CD4-positive, CD25-positive, alpha-beta regulatory T cell (primary cell): ENCODE data around the gene ZNF500. TPM values are rescaled to one million over a fixed set of nuclear protein-coding genes. Genes with fewer than 3 reads are reported as not detected.

ENCODE experiments used
- ATAC-seq, 2 donors: fragments of 150-1000 bp; cut with Tn5 transposase; one replicate each; pipeline ENCODE4 v1.10.0; 2021; ENCODE audit warnings: low read depth in 2 of 2, moderate number of reproducible peaks in 2 of 2, moderate library complexity in 1 of 2
- DNase-seq, 3 donors: peaks; one replicate each; pipeline versions ENCODE4 v3.0.0 to v3.0.0-alpha.2; 2012 to 2022; ENCODE audit warnings: mixed read lengths in 1 of 3
- H3K27ac ChIP-seq: one replicate; pipeline ENCODE4 v1.7.0; 2013; ENCODE audit warnings: mild to moderate bottlenecking, low read length; ENCODE audit not compliant: insufficient read depth, poor library complexity, severe bottlenecking
- H3K27me3 ChIP-seq: one replicate; pipeline ENCODE4 v1.7.0; 2013; ENCODE audit warnings: low read length; ENCODE audit not compliant: control insufficient read depth, insufficient read depth
- H3K36me3 ChIP-seq: one replicate; pipeline ENCODE4 v1.7.0; 2013; ENCODE audit warnings: mild to moderate bottlenecking, low read length, moderate library complexity; ENCODE audit not compliant: control insufficient read depth, insufficient read depth
- H3K4me1 ChIP-seq: 2 replicates; pipeline ENCODE4 v1.7.0; 2013; ENCODE audit warnings: mild to moderate bottlenecking, low read length; ENCODE audit not compliant: insufficient read depth, control insufficient read depth, poor library complexity, severe bottlenecking
- H3K4me3 ChIP-seq: one replicate; pipeline ENCODE4 v1.7.0; 2013; ENCODE audit warnings: low read depth, mild to moderate bottlenecking, low read length, moderate library complexity
- H3K9me3 ChIP-seq, 2 experiments: 1 replicate in 1 of 2; 2 replicates in 1 of 2; pipeline ENCODE4 v1.7.0; 2013; ENCODE audit warnings: low read length in 2 of 2, mild to moderate bottlenecking in 1 of 2, moderate library complexity in 1 of 2; ENCODE audit not compliant: control insufficient read depth in 2 of 2
- H3K27ac Mint-ChIP-seq, 3 donors: one replicate each; pipeline ENCODE4 v1.8.0; 2020 to 2022; ENCODE audit warnings: mild to moderate bottlenecking in 3 of 3, mixed read lengths in 3 of 3, moderate library complexity in 2 of 3
- H3K27me3 Mint-ChIP-seq: one replicate; pipeline ENCODE4 v1.8.0; 2022; ENCODE audit warnings: mild to moderate bottlenecking, mixed read lengths
- H3K36me3 Mint-ChIP-seq: one replicate; pipeline ENCODE4 v1.8.0; 2020; ENCODE audit warnings: mixed read lengths
- H3K4me1 Mint-ChIP-seq, 4 donors: one replicate each; pipeline ENCODE4 v1.8.0; 2020 to 2022; ENCODE audit warnings: mixed read lengths in 4 of 4, mild to moderate bottlenecking in 1 of 4
- H3K4me3 Mint-ChIP-seq, 4 donors: one replicate each; pipeline ENCODE4 v1.8.0; 2020 to 2022; ENCODE audit warnings: mild to moderate bottlenecking in 4 of 4, mixed read lengths in 4 of 4, moderate library complexity in 3 of 4
- H3K9me3 Mint-ChIP-seq, 7 donors: one replicate each; pipeline ENCODE4 v1.8.0; 2020 to 2022; ENCODE audit warnings: mixed read lengths in 7 of 7, mild to moderate bottlenecking in 3 of 7, moderate library complexity in 2 of 7
- polyA plus RNA-seq, 4 donors: library from polyadenylated mRNA; unstranded; fragments of 300-500 nt; fragmentation: Illumina TruSeq; gene quantifications; one replicate each; pipeline ENCODE4 v1.2.3, GENCODE V29; 2021
- total RNA-seq: library from RNA; stranded (reverse); gene quantifications from one replicate; pipeline ENCODE4 v1.2.3, GENCODE V29; 2022

ZNF500 gene
- 12.3 TPM for total RNA-seq
- 10 to 100 TPM in 2 of 4 donors, 1 to 10 TPM in 2; 4.5 to 16.9 (median 12.1) TPM for polyA plus RNA-seq

- peak within 1 kb of the TSS; percentile 94 to 98 (median 96) for H3K4me3 Mint-ChIP-seq
- Histone ChIP-seq H3K4me1 (peaks cover 28% of the 10 kb centered on the region), H3K27me3 (no peaks in the 10 kb centered on the region), H3K27ac (peak within 1 kb of the TSS; percentile 74), H3K9me3 (no peaks in the 10 kb centered on the region), H3K4me3 (peak within 1 kb of the TSS; percentile 96), H3K36me3 (peaks cover 12% of the 10 kb centered on the region)
- peak; percentile 91 to 96 (median 93) for DNase-seq
- H3K36me3 Mint-ChIP-seq, result peaks cover 5% of the 10 kb centered on the region
- H3K4me1 Mint-ChIP-seq, result peaks cover 11 to 49% (median 25%) of the 10 kb centered on the region in 4 donors
- H3K27me3 Mint-ChIP-seq, result no peaks in the 10 kb centered on the region
- peaks cover 0 to 2% (median 0%) of the 10 kb centered on the region in 7 donors for H3K9me3 Mint-ChIP-seq
- peak within 1 kb of the TSS; percentile 95 for H3K27ac Mint-ChIP-seq
- ATAC-seq, result peak; percentile 98 to 99
Observed at GRCh38 chr16:4766875-4767628, at the start of gene ZNF500. ZNF500 (minus strand) TSS chr16:4767162; CDS start chr16:4765978, 1,184 bp downstream.

- H3K36me3 Mint-ChIP-seq, result peaks cover 38% of the 10 kb centered on the region
Observed at GRCh38 chr16:4814542-4815173, 47.7 kb upstream of the ZNF500 start.

GRCh38 chr16:4814046-4814445 lies 47.1 kb upstream of the ZNF500 start:
- H3K9me3 Mint-ChIP-seq, result no peaks in the 10 kb centered on the region
- H3K4me1 ChIP-seq, result no peaks in the 10 kb centered on the region
- H3K9me3 ChIP-seq, result no peaks in the 10 kb centered on the region
- ATAC-seq (no peak), DNase-seq (no peak)
- peaks cover 35% of the 10 kb centered on the region for H3K36me3 Mint-ChIP-seq
- no peaks in the 10 kb centered on the region for H3K27me3 Mint-ChIP-seq
- no peaks in the 10 kb centered on the region for H3K27me3 ChIP-seq
- H3K4me3 ChIP-seq, result no peak overlapping the region
- H3K27ac ChIP-seq, result no peak overlapping the region
- H3K27ac Mint-ChIP-seq, result peak overlapping the region in 1 of 3 donors; percentile 11
- peaks cover 60% of the 10 kb centered on the region for H3K36me3 ChIP-seq
- H3K4me1 Mint-ChIP-seq, result peaks cover 0 to 4% (median 0%) of the 10 kb centered on the region in 4 donors
- no peak overlapping the region for H3K4me3 Mint-ChIP-seq

More at GRCh38 chr16:4814542-4815173, 47.7 kb upstream of the ZNF500 start:
- H3K4me3 Mint-ChIP-seq, result no peak overlapping the region
- no peaks in the 10 kb centered on the region for H3K27me3 ChIP-seq
- peak overlapping the region in 1 of 3 donors; percentile 41 for H3K27ac Mint-ChIP-seq
- H3K9me3 Mint-ChIP-seq, result no peaks in the 10 kb centered on the region
- no peaks in the 10 kb centered on the region for H3K27me3 Mint-ChIP-seq
- H3K9me3 ChIP-seq, result no peaks in the 10 kb centered on the region
- H3K36me3 ChIP-seq, result peaks cover 59% of the 10 kb centered on the region
- H3K27ac ChIP-seq, result no peak overlapping the region
- H3K4me3 ChIP-seq, result no peak overlapping the region
- no peak for DNase-seq
- no peak for ATAC-seq
- no peaks in the 10 kb centered on the region for H3K4me1 ChIP-seq
- H3K4me1 Mint-ChIP-seq, result peaks cover 0 to 4% (median 0%) of the 10 kb centered on the region in 4 donors

- peaks cover 65% of the 10 kb centered on the region for H3K36me3 ChIP-seq
- no peaks in the 10 kb centered on the region for H3K9me3 ChIP-seq
- Mint-ChIP-seq H3K9me3 (no peaks in the 10 kb centered on the region), H3K27me3 (no peaks in the 10 kb centered on the region), H3K27ac (peak overlapping the region in 1 of 3 donors; percentile 26), H3K4me1 (peaks cover 0 to 2% (median 0%) of the 10 kb centered on the region in 4 donors), H3K4me3 (no peak overlapping the region), H3K36me3 (peaks cover 30% of the 10 kb centered on the region)
- H3K4me3 ChIP-seq, result no peak overlapping the region
- H3K27me3 ChIP-seq, result no peaks in the 10 kb centered on the region
- H3K4me1 ChIP-seq, result no peaks in the 10 kb centered on the region
- ATAC-seq, result no peak
- H3K27ac ChIP-seq, result no peak overlapping the region
- no peak for DNase-seq
Observed at GRCh38 chr16:4813251-4814003, 46.5 kb upstream of the ZNF500 start.

- Histone ChIP-seq H3K9me3 (no peaks in the 10 kb centered on the region), H3K4me3 (no peak overlapping the region), H3K36me3 (peaks cover 65% of the 10 kb centered on the region), H3K4me1 (no peaks in the 10 kb centered on the region), H3K27me3 (no peaks in the 10 kb centered on the region), H3K27ac (no peak overlapping the region)
- H3K9me3 Mint-ChIP-seq, result no peaks in the 10 kb centered on the region
- ATAC-seq (no peak), DNase-seq (no peak)
- peaks cover 0 to 2% (median 0%) of the 10 kb centered on the region in 4 donors for H3K4me1 Mint-ChIP-seq
- H3K4me3 Mint-ChIP-seq, result peak overlapping the region in 1 of 4 donors; percentile 31
- H3K36me3 Mint-ChIP-seq, result peaks cover 31% of the 10 kb centered on the region
- H3K27me3 Mint-ChIP-seq, result no peaks in the 10 kb centered on the region
- peak overlapping the region in 1 of 3 donors; percentile 69 for H3K27ac Mint-ChIP-seq
Observed at GRCh38 chr16:4811773-4812172, 44.8 kb upstream of the ZNF500 start.

- no peaks in the 10 kb centered on the region for H3K9me3 Mint-ChIP-seq
- no peak for DNase-seq
- H3K27ac Mint-ChIP-seq, result peak overlapping the region in 1 of 3 donors; percentile 69
- Histone ChIP-seq H3K27ac (no peak overlapping the region), H3K9me3 (no peaks in the 10 kb centered on the region), H3K4me3 (no peak overlapping the region), H3K27me3 (no peaks in the 10 kb centered on the region), H3K36me3 (peaks cover 69% of the 10 kb centered on the region), H3K4me1 (no peaks in the 10 kb centered on the region)
- peaks cover 27% of the 10 kb centered on the region for H3K36me3 Mint-ChIP-seq
- ATAC-seq, result no peak
- no peaks in the 10 kb centered on the region for H3K27me3 Mint-ChIP-seq
- no peak overlapping the region for H3K4me3 Mint-ChIP-seq
- H3K4me1 Mint-ChIP-seq, result peaks cover 0 to 2% (median 0%) of the 10 kb centered on the region in 4 donors
Observed at GRCh38 chr16:4811242-4811641, 44.3 kb upstream of the ZNF500 start.

GRCh38 chr16:4806280-4806679 lies 39.3 kb upstream of the ZNF500 start:
- peak overlapping the region in 1 of 4 donors; percentile 54 for H3K4me3 Mint-ChIP-seq
- DNase-seq (no peak), ATAC-seq (no peak)
- Histone ChIP-seq H3K27me3 (no peaks in the 10 kb centered on the region), H3K4me3 (no peak overlapping the region), H3K9me3 (no peaks in the 10 kb centered on the region), H3K36me3 (peaks cover 39% of the 10 kb centered on the region), H3K4me1 (peaks cover 18% of the 10 kb centered on the region), H3K27ac (no peak overlapping the region)
- no peaks in the 10 kb centered on the region for H3K9me3 Mint-ChIP-seq
- peaks cover 7% of the 10 kb centered on the region for H3K36me3 Mint-ChIP-seq
- H3K4me1 Mint-ChIP-seq, result peaks cover 0 to 19% (median 5%) of the 10 kb centered on the region in 4 donors
- no peaks in the 10 kb centered on the region for H3K27me3 Mint-ChIP-seq
- H3K27ac Mint-ChIP-seq, result no peak overlapping the region
